Right cardiac atrium (tissue), 5 donors: ENCODE measurements around the gene BSN. TPM values are rescaled to one million over a fixed set of nuclear protein-coding genes. Genes with fewer than 3 reads are reported as not detected.
A peak's percentile ranks its signal among the peaks of the same experiment; 100 is the strongest.
"Not testable (repeated sequence)": the region's sequence is repeated elsewhere in the genome, so short reads cannot be mapped to it uniquely, and the experiment has no call there.

Source experiments
- ATAC-seq, 2 donors: fragments of 200-7000 bp; cut with Tn5 transposase; one replicate each; pipeline versions ENCODE4 v1.8.0 to v1.9.1; 2020; ENCODE audit warnings: moderate library complexity in 2 of 2, mild to moderate bottlenecking in 1 of 2
- DNase-seq, 3 donors: peaks; one replicate each; pipeline ENCODE4 v3.0.0-alpha.2; 2020
- H3K27ac ChIP-seq: one replicate; pipeline ENCODE4 v1.5.1; 2013; ENCODE audit warnings: mild to moderate bottlenecking, low read length, control low read depth, moderate library complexity
- H3K27me3 ChIP-seq: one replicate; pipeline ENCODE4 v1.6.1; 2013; ENCODE audit not compliant: control insufficient read depth, insufficient read depth
- H3K4me1 ChIP-seq: one replicate; pipeline ENCODE4 v1.6.1; 2013; ENCODE audit warnings: low read length; ENCODE audit not compliant: control insufficient read depth, insufficient read depth
- H3K4me3 ChIP-seq: one replicate; pipeline ENCODE4 v1.5.1; 2013; ENCODE audit warnings: low read length, control low read depth
- H3K9me3 ChIP-seq: one replicate; pipeline ENCODE4 v1.6.1; 2013; ENCODE audit warnings: low read length; ENCODE audit not compliant: control insufficient read depth
- WGBS: extraction: QIAGEN DNeasy Blood & Tissue Kit; methylation state at CpG from one replicate; pipeline ENCODE4 v1.1.7; 2013; 5-methylcytosine and 5-hydroxymethylcytosine counted together
- intact Hi-C, 4 donors: fragments of 100-400 bp; cut with DNase I; formaldehyde crosslinking; loops; one replicate each; pipeline versions ENCODE4 v1.11.0 to v1.14.0; 2022 to 2023
- polyA plus RNA-seq: library from polyadenylated mRNA; stranded (reverse); fragments of 200-250 nt; gene quantifications from one replicate; pipeline ENCODE4 v1.2.3, GENCODE V29; 2013
- total RNA-seq, 4 donors: library from RNA; stranded (reverse); fragmentation: NEBNext Ultra II Directional; extraction: Animal tissue kit (Norgen Biotek cat#: 25700); gene quantifications; one replicate each; pipeline ENCODE4 v1.2.1, GENCODE V29; 2021
- donor health status: healthy with polysubstance abuse.
- donor health status: DM: no; HTN: yes; CAD: no.
- donor health status: DM: no; HTN: no; CAD: no.
- donor health status: DM: no; HTN: yes; CAD: no; lungs with severe emphysema.
- donor health status: DM: yes; HTN: yes; CAD: no.

Gene BSN
- total and polyA plus RNA-seq, 5 donors, result 0.25 to 1.4 (median 0.38) TPM

GRCh38 chr3:49674497-49674983, 120.3 kb downstream of the BSN start:
- Histone ChIP-seq H3K4me1 (peaks cover 5% of the 10 kb centered on the region), H3K4me3 (peak overlapping the region; percentile 67), H3K27ac (peak overlapping the region; percentile 8), H3K27me3 (no peaks in the 10 kb centered on the region), H3K9me3 (no peaks in the 10 kb centered on the region)
- ATAC-seq, result peak; percentile 37 to 54
- peak in 1 of 3 donors; percentile 76 for DNase-seq
- intact Hi-C loops, result loop anchor here (5.0 to 10.0 kb wide), 3 partner anchors 132 to 210 kb away; no protein-coding TSS in a partner anchor
- WGBS, result 11% methylated on average over 34 of the region's 34 CpGs

DNA sequence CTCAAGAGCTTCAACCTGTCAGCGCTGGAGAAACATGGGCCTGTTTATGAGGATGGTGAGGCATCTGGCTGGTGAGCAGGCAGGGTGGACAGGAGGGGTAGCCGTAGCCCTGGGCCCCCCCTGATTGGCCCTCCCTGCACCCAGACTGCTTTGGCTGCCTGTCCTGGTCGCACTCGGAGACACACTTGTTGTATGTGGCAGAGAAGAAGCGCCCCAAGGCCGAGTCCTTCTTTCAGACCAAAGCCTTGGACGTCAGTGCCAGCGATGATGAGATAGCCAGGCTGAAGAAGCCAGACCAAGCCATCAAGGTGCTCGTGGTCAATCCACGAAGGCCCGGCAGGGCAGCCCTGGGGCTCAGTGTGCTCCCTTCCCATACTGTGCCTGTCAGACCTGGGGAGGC, 121.6 kb downstream of the BSN start:
- Histone ChIP-seq H3K4me1 (peaks cover 5% of the 10 kb centered on the region), H3K9me3 (no peaks in the 10 kb centered on the region), H3K4me3 (no peak overlapping the region), H3K27me3 (no peaks in the 10 kb centered on the region), H3K27ac (no peak overlapping the region)
- ATAC-seq (no peak), DNase-seq (peak in 1 of 3 donors; percentile 49)
- intact Hi-C loops, result loop anchor here in 1 of 4 donors (10.0 kb wide), 1 partner anchor 211 kb away; no protein-coding TSS in a partner anchor
- 90% methylated on average over 11 of the region's 11 CpGs for WGBS

- Histone ChIP-seq H3K27ac (no peak overlapping the region), H3K4me3 (no peak overlapping the region), H3K4me1 (no peaks in the 10 kb centered on the region), H3K27me3 (no peaks in the 10 kb centered on the region), H3K9me3 (no peaks in the 10 kb centered on the region)
- no peak for ATAC-seq
- intact Hi-C loops, result no loop called here
- WGBS, result 84% methylated on average over 7 of the region's 7 CpGs
- DNase-seq, result peak in 1 of 3 donors; percentile 17
These were observed 126.4 kb downstream of the BSN start for GRCh38 chr3:49680493-49681231.

DNA sequence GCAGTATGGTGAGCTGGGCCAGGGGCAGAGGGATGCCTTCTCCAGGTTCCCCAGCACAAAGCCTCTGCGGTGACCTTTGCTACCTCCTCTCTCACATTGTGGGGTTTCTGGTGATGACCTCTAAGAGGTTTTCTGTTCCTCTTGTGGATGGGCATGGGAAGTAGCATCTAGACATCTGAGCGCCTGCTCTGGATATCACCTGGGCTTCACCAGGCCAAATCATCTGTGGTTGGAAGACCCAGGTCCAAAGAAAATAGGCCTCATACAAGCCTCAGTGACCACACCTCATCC, 126.9 kb downstream of the BSN start:
- WGBS, result 95% methylated on average over 2 of the region's 2 CpGs
- H3K27me3 ChIP-seq, result no peaks in the 10 kb centered on the region
- no peaks in the 10 kb centered on the region for H3K9me3 ChIP-seq
- no peaks in the 10 kb centered on the region for H3K4me1 ChIP-seq
- DNase-seq (no peak), ATAC-seq (no peak)
- no peak overlapping the region for H3K4me3 ChIP-seq
- H3K27ac ChIP-seq, result no peak overlapping the region
- intact Hi-C loops, result no loop called here

DNA sequence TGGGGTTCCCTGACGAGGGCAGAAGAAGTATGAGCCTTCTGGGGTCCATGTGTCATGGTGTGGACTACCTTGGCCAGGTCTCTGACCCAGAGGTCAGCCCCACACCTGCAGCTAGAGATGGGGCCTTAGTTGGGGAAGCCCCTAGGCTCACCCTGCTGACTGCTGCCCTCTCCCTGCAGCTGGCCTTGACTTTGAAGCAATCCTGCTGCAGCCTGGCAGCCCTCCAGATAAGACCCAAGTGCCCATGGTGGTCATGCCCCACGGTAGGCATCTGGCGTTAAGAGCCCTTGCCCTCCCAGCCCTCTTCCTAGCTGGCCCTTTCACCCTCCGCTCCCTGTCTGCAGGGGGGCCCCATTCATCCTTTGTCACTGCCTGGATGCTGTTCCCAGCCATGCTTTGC, 127.3 kb downstream of the BSN start:
- ATAC-seq (no peak), DNase-seq (peak in 1 of 3 donors; percentile 4)
- Histone ChIP-seq H3K9me3 (no peaks in the 10 kb centered on the region), H3K4me3 (no peak overlapping the region), H3K4me1 (peaks cover 2% of the 10 kb centered on the region), H3K27me3 (no peaks in the 10 kb centered on the region), H3K27ac (no peak overlapping the region)
- intact Hi-C loops, result no loop called here
- WGBS, result 79% methylated on average over 4 of the region's 4 CpGs

DNA sequence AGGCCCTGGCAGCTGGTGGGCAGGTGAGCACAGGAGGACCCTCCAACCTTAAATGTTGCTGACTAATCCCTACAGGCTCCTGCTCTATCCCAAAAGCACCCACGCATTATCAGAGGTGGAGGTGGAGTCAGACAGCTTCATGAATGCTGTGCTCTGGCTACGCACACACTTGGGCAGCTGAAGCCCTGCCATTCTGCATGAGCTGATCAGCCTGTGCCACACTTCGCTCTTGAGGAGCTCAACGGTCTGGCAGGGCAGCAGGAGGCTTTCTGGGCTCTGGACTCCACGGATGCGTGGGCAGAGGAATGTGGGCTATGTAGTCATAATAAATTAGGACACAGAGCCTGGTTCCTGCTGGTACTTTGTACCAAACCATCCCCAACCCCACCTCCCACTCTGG, 128.9 kb downstream of the BSN start:
- H3K4me1 ChIP-seq, result peaks cover 2% of the 10 kb centered on the region
- ATAC-seq, result no peak
- intact Hi-C loops, result no loop called here
- no peak overlapping the region for H3K27ac ChIP-seq
- no peak overlapping the region for H3K4me3 ChIP-seq
- no peaks in the 10 kb centered on the region for H3K9me3 ChIP-seq
- DNase-seq, result peak in 1 of 3 donors; percentile 28
- WGBS, result 77% methylated on average over 6 of the region's 6 CpGs
- H3K27me3 ChIP-seq, result no peaks in the 10 kb centered on the region

GRCh38 chr3:49684453-49684852, 130.2 kb downstream of the BSN start:
- H3K27me3 ChIP-seq, H3K4me3 ChIP-seq, intact Hi-C loops, H3K9me3 ChIP-seq, ATAC-seq, H3K27ac ChIP-seq, H3K4me1 ChIP-seq: not testable (repeated sequence)
- WGBS, result 87% methylated on average over 2 of the region's 2 CpGs
- DNase-seq, result peak in 2 of 3 donors; percentile 19 to 35

DNA sequence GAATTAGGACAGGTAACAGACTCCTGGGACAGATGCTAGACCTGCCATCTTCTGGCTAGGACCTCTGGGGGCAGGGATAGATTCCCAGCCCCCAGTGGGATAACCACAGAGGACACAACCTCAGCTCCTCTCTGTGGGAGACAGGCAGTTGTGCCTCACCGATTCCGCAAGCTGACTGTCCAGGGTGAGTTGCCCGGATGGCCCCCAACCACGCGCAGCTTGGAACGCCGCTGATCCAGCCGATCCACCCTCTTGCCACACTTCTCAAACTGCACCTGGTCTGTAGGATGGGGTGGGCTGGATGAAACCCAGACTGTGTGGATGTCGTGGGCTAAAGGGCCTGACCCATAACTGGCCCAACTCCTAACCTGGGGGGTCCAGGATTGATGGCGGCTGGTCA, 130.8 kb downstream of the BSN start:
- ATAC-seq, DNase-seq, intact Hi-C loops, H3K4me1 ChIP-seq, H3K27ac ChIP-seq, H3K9me3 ChIP-seq, H3K27me3 ChIP-seq, H3K4me3 ChIP-seq: not testable (repeated sequence)
- 92% methylated on average over 10 of the region's 10 CpGs for WGBS

DNA sequence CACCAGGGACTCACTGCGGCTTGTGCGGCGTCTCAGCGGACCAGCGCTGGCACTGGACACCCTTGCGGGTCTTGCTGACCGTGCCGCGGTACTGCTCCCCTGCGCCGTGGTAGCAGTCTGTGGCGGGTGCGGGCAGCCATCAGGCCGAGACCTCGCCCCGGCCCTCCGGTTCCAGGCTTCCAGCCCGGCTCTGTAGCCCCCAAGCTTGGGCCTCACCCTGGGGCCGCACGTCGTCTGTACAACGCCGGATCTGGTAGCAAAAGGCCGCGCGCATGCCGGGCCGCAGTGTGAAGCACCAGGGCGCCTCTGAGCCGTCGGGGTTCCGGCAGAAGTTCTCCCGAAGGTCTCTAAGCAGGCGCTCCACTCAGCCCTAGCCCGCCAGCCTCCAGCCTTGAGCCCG, 131.6 kb downstream of the BSN start:
- intact Hi-C loops, H3K27ac ChIP-seq, H3K4me1 ChIP-seq, H3K4me3 ChIP-seq, ATAC-seq, H3K27me3 ChIP-seq, H3K9me3 ChIP-seq: not testable (repeated sequence)
- 18% methylated on average over 35 of the region's 36 CpGs for WGBS
- peak in 2 of 3 donors; percentile 14 to 59 for DNase-seq

DNA sequence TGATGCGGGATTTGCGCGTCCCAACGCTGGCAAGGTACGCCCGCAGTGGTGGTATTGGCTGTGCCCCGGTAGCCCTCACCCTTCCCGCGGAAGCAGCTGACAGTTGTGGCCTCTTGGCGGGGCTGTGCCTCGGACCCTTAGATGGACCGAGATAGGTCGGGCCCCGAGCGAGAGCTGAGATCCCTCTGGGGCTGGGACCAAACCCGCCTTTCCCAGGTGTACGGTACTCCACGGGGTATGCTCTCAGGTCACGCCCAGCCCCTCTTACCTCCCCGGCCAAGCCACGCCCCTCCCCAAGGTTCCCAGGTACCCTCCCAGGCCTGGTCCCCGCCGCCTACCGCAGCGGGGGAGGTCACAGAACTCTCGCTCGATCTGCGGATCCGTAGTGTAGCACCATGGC, 132.1 kb downstream of the BSN start:
- H3K27ac ChIP-seq, H3K27me3 ChIP-seq, H3K4me1 ChIP-seq, H3K9me3 ChIP-seq, H3K4me3 ChIP-seq, intact Hi-C loops: not testable (repeated sequence)
- WGBS, result 3% methylated on average over 25 of the region's 29 CpGs
- peak in 1 of 3 donors; percentile 42 for DNase-seq
- ATAC-seq, result peak; percentile 2 to 5

GRCh38 chr3:49686769-49687423, 132.6 kb downstream of the BSN start:
- WGBS, result 13% methylated on average over 44 of the region's 44 CpGs
- H3K27ac ChIP-seq, H3K9me3 ChIP-seq, H3K4me3 ChIP-seq, intact Hi-C loops, H3K27me3 ChIP-seq, H3K4me1 ChIP-seq: not testable (repeated sequence)
- ATAC-seq, result peak; percentile 27 to 49
- DNase-seq, result peak; percentile 62 to 83 (median 78)
